Transverse colon (tissue), 4 donors: Measurements from ENCODE around the gene LMX1B.

Experiments used
- CTCF ChIP-seq, 5 experiments: fragments of 200-600 bp in 3 of 5; fragments of 450-650 bp in 2 of 5; sonication (generic) in 3 of 5; IDR thresholded peaks; 1 replicate in 2 of 5; 2 replicates in 3 of 5; pipeline ENCODE4 v1.5.1; 2016 to 2017; ENCODE audit warnings: antibody characterized with exemption in 5 of 5, inconsistent platforms in 3 of 5, mild to moderate bottlenecking in 2 of 5, moderate library complexity in 1 of 5
- EP300 ChIP-seq: sonication (generic); formaldehyde crosslinking; IDR thresholded peaks from one replicate; pipeline ENCODE4 v1.6.1; 2017; ENCODE audit warnings: antibody characterized with exemption, low read depth
- POLR2A ChIP-seq: fragments of 450-650 bp; IDR thresholded peaks from one replicate; pipeline ENCODE4 v1.6.1; 2016; ENCODE audit warnings: antibody characterized with exemption, mild to moderate bottlenecking, moderate library complexity
- POLR2AphosphoS5 ChIP-seq, 3 donors: sonication (generic); formaldehyde crosslinking; IDR thresholded peaks; one replicate each; pipeline ENCODE4 v1.6.1; 2016; ENCODE audit warnings: antibody characterized with exemption in 3 of 3

- TF ChIP-seq POLR2A (no peak), EP300 (no peak), CTCF (IDR thresholded peaks at IDR 0.05) (no peak), POLR2AphosphoS5 (IDR thresholded peaks at IDR 0.05) (no peak)
Observed at GRCh38 chr9:126569036-126569435, 44.7 kb upstream of the LMX1B start.
